Mesothelial cell of epicardium (in vitro differentiated cells): ENCODE results near the gene EDEM1. TPM values are rescaled to one million over a fixed set of nuclear protein-coding genes. Genes with fewer than 3 reads are reported as not detected.

ENCODE experiments used
- DNase-seq, 2 experiments: peaks; one replicate each; pipeline ENCODE4 v3.0.0; 2021; ENCODE audit warnings: low spot score in 2 of 2; ENCODE audit not compliant: unreplicated experiment in 2 of 2
- H3K27ac Mint-ChIP-seq: 2 replicates; pipeline ENCODE4 v1.8.0; 2021; ENCODE audit warnings: mixed read lengths
- H3K27me3 Mint-ChIP-seq: 2 replicates; pipeline ENCODE4 v1.8.0; 2021; ENCODE audit warnings: low read depth, mixed read lengths
- H3K36me3 Mint-ChIP-seq: 2 replicates; pipeline ENCODE4 v1.8.0; 2021; ENCODE audit warnings: mixed read lengths
- H3K4me1 Mint-ChIP-seq: 2 replicates; pipeline ENCODE4 v1.8.0; 2021; ENCODE audit warnings: mixed read lengths
- H3K4me3 Mint-ChIP-seq: 2 replicates; pipeline ENCODE4 v1.8.0; 2021; ENCODE audit warnings: mild to moderate bottlenecking, moderate library complexity, mixed read lengths
- H3K9me3 Mint-ChIP-seq: 2 replicates; pipeline ENCODE4 v1.8.0; 2021; ENCODE audit warnings: mixed read lengths
- CTCF ChIP-seq: fragments of 200-600 bp; sonication (generic); IDR thresholded peaks from one replicate; pipeline ENCODE4 v1.5.0; 2021; ENCODE audit warnings: antibody characterized with exemption; ENCODE audit not compliant: unreplicated experiment
- total RNA-seq: library from RNA; stranded (reverse); gene quantifications from 3 replicates; pipeline ENCODE4 v1.2.1, GENCODE V29; 2021

The EDEM1 gene
- total RNA-seq, 1 donor from 2014 or later: 25.7 TPM

GRCh38 chr3:5187920-5188418 lies 462 bp downstream of the EDEM1 start:
- peak overlapping the region; percentile 92 for H3K4me3 Mint-ChIP-seq
- H3K27me3 Mint-ChIP-seq: no peaks in the 10 kb centered on the region
- H3K4me1 Mint-ChIP-seq: peaks cover 30% of the 10 kb centered on the region
- H3K27ac Mint-ChIP-seq: no peak overlapping the region
- peaks cover 4% of the 10 kb centered on the region for H3K36me3 Mint-ChIP-seq
- no peak for DNase-seq
- no peaks in the 10 kb centered on the region for H3K9me3 Mint-ChIP-seq
- TF ChIP-seq CTCF: no peak

- Mint-ChIP-seq H3K27ac (peak overlapping the region; percentile 80), H3K27me3 (no peaks in the 10 kb centered on the region), H3K9me3 (no peaks in the 10 kb centered on the region), H3K4me3 (peak overlapping the region; percentile 89), H3K36me3 (peaks cover 5% of the 10 kb centered on the region), H3K4me1 (peaks cover 30% of the 10 kb centered on the region)
- peak in 1 of 2 experiments; percentile 40 for DNase-seq
- no peak for TF ChIP-seq CTCF
These were observed 1.1 kb downstream of the EDEM1 start for GRCh38 chr3:5188419-5189221.

- DNase-seq: no peak
- H3K4me1 Mint-ChIP-seq: peaks cover 39% of the 10 kb centered on the region
- H3K27ac Mint-ChIP-seq: peak overlapping the region; percentile 57
These were observed 2.8 kb downstream of the EDEM1 start for GRCh38 chr3:5190147-5190791.

GRCh38 chr3:5191555-5192304 lies 4.2 kb downstream of the EDEM1 start:
- Mint-ChIP-seq H3K4me3 (no peak overlapping the region), H3K27me3 (no peaks in the 10 kb centered on the region), H3K36me3 (peaks cover 5% of the 10 kb centered on the region), H3K4me1 (peaks cover 35% of the 10 kb centered on the region), H3K27ac (no peak overlapping the region), H3K9me3 (no peaks in the 10 kb centered on the region)
- no peak for TF ChIP-seq CTCF
- DNase-seq: no peak

More at GRCh38 chr3:5190147-5190791, 2.8 kb downstream of the EDEM1 start:
- Mint-ChIP-seq H3K4me3 (peak overlapping the region; percentile 42), H3K9me3 (no peaks in the 10 kb centered on the region), H3K36me3 (peaks cover 5% of the 10 kb centered on the region), H3K27me3 (no peaks in the 10 kb centered on the region)
- no peak for TF ChIP-seq CTCF

GRCh38 chr3:5192571-5193365 lies 5.3 kb downstream of the EDEM1 start:
- Mint-ChIP-seq H3K9me3 (no peaks in the 10 kb centered on the region), H3K4me1 (peaks cover 37% of the 10 kb centered on the region), H3K27ac (peak overlapping the region; percentile 17), H3K27me3 (no peaks in the 10 kb centered on the region), H3K4me3 (no peak overlapping the region), H3K36me3 (peaks cover 8% of the 10 kb centered on the region)
- TF ChIP-seq CTCF: no peak
- no peak for DNase-seq
